HepG2 (cell line): ENCODE measurements around the gene PRM2. TPM values are rescaled to one million over a fixed set of nuclear protein-coding genes. Genes with fewer than 3 reads are reported as not detected.

Source experiments
- BRD4 ChIP-seq: sonication (generic); formaldehyde crosslinking; IDR thresholded peaks from 2 replicates; pipeline ENCODE4 v1.4.0; 2020; ENCODE audit warnings: missing genetic modification reagents
- FOXA3 ChIP-seq: IDR thresholded peaks from 2 replicates; pipeline ENCODE4 v1.6.1; 2016; ENCODE audit warnings: missing genetic modification reagents, missing compliant biosample characterization
- HNRNPL ChIP-seq: fragments of 200-400 bp; formaldehyde crosslinking; IDR thresholded peaks from 2 replicates; pipeline ENCODE4 v1.6.1; 2017; ENCODE audit warnings: mild to moderate bottlenecking, low read depth, low read length
- KMT2B ChIP-seq: IDR thresholded peaks from 2 replicates; pipeline ENCODE4 v1.6.1; 2016; ENCODE audit warnings: missing genetic modification reagents, missing compliant biosample characterization
- MYC ChIP-seq: sonication (generic); formaldehyde crosslinking; IDR thresholded peaks from 2 replicates; pipeline ENCODE4 v1.9.0; 2021; ENCODE audit warnings: missing genetic modification reagents, borderline replicate concordance
- PCBP2 ChIP-seq: fragments of 200-400 bp; formaldehyde crosslinking; optimal IDR thresholded peaks from 2 replicates; pipeline ENCODE3; 2018; ENCODE audit warnings: low read length, low read depth; ENCODE audit not compliant: poor library complexity, severe bottlenecking
- RFX3 ChIP-seq: IDR thresholded peaks from 2 replicates; pipeline ENCODE4 v1.6.1; 2016; ENCODE audit warnings: missing biosample characterization, missing genetic modification reagents
- SIN3B ChIP-seq: fragments of 150-350 bp; IDR thresholded peaks from 2 replicates; pipeline ENCODE4 v1.6.1; 2014; ENCODE audit warnings: low read length
- SMARCE1 ChIP-seq: fragments of 450-650 bp; IDR thresholded peaks from 2 replicates; pipeline ENCODE4 v1.6.1; 2017; ENCODE audit warnings: borderline replicate concordance
- YEATS2 ChIP-seq: sonication (generic); formaldehyde crosslinking; IDR thresholded peaks from 2 replicates; pipeline ENCODE4 v1.4.0; 2020; ENCODE audit warnings: missing genetic modification reagents, borderline replicate concordance
- ZBTB10 ChIP-seq: sonication (generic); formaldehyde crosslinking; IDR thresholded peaks from 2 replicates; pipeline ENCODE4 v1.4.0; 2020; ENCODE audit warnings: missing genetic modification reagents, borderline replicate concordance
- ZGPAT ChIP-seq: IDR thresholded peaks from 2 replicates; pipeline ENCODE4 v1.6.1; 2016; ENCODE audit warnings: mild to moderate bottlenecking
- ZNF350 ChIP-seq: sonication (generic); formaldehyde crosslinking; IDR thresholded peaks from 2 replicates; pipeline ENCODE4 v1.4.0; 2020; ENCODE audit warnings: mild to moderate bottlenecking, low read depth, missing genetic modification reagents, borderline replicate concordance
- ZNF740 ChIP-seq: sonication (generic); formaldehyde crosslinking; IDR thresholded peaks from 2 replicates; pipeline ENCODE4 v1.4.0; 2020; ENCODE audit warnings: missing genetic modification reagents
- polyA plus RNA-seq, 8 experiments: library from polyadenylated mRNA; depleted of rRNA in 3 of 8; stranded (reverse) in 7 of 8; unstranded in 1 of 8; fragments of >200 nt; fragmentation: Illumina TruSeq in 4 of 8; extraction: Trizol in 4 of 8; gene quantifications; 2 replicates each; pipeline versions ENCODE4 v1.2.1 to v1.2.3, GENCODE V29; 2011 to 2016; ENCODE audit warnings: low read depth in 4 of 8, missing spikeins in 1 of 8, mixed read lengths in 1 of 8; ENCODE audit not compliant: insufficient read depth in 1 of 8
- total RNA-seq, 5 experiments: library from RNA; depleted of rRNA; stranded (reverse); fragments of >200 nt; fragmentation: Illumina TruSeq; extraction: Trizol; gene quantifications; 2 replicates each; pipeline ENCODE4 v1.2.3, GENCODE V29; 2016; ENCODE audit warnings: low read depth in 1 of 5
- TF ChIP-seq, protein P1 (sequence below): sonication (generic); formaldehyde crosslinking; IDR thresholded peaks from 2 replicates; pipeline ENCODE4 v1.4.0; 2020; ENCODE audit warnings: low read depth, missing genetic modification reagents
- TF ChIP-seq, protein P2 (sequence below): sonication (generic); formaldehyde crosslinking; IDR thresholded peaks from 2 replicates; pipeline ENCODE4 v1.4.0; 2020; ENCODE audit warnings: mild to moderate bottlenecking, low read depth, missing genetic modification reagents
- TF ChIP-seq, protein P3 (sequence below): sonication (generic); formaldehyde crosslinking; IDR thresholded peaks from 2 replicates; pipeline ENCODE4 v1.4.0; 2020; ENCODE audit warnings: missing genetic modification reagents

The PRM2 gene
- total and polyA plus RNA-seq, 2 of the 13 experiments (the other 11 are each of a cell fraction or from before 2014, with no cell fraction given), result 0.54 TPM; not detected in 1

DNA sequence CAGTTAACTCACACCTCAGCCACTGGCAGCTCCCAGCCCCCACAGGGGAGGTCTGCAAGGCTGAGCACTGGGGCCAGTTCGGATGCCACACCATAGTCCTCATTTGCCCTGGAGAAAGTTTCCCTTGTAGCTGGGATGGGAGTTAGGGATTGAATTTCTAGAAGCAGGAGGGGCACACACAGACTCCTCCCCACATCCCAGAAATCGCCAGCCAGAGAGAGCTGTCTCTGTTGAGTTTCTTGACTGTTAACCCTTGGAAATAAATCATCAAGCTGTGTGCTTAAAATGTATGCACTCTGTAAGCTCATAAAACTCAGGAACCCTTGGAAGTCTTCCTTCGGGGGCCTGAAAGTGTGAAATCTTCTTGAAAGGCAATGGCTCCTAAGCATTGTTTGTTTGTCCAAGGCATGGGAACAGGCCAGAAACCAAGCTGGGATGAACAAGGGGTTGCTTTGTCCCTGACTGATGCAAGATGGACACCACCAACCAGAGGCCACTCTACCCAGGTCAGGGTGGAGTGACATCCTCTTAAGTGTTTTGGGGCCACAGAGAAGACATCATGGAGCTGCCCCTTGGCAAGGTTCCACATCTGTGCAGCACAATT, 2.5 kb downstream of the PRM2 start (continued):
- TF ChIP-seq, protein P1, sequence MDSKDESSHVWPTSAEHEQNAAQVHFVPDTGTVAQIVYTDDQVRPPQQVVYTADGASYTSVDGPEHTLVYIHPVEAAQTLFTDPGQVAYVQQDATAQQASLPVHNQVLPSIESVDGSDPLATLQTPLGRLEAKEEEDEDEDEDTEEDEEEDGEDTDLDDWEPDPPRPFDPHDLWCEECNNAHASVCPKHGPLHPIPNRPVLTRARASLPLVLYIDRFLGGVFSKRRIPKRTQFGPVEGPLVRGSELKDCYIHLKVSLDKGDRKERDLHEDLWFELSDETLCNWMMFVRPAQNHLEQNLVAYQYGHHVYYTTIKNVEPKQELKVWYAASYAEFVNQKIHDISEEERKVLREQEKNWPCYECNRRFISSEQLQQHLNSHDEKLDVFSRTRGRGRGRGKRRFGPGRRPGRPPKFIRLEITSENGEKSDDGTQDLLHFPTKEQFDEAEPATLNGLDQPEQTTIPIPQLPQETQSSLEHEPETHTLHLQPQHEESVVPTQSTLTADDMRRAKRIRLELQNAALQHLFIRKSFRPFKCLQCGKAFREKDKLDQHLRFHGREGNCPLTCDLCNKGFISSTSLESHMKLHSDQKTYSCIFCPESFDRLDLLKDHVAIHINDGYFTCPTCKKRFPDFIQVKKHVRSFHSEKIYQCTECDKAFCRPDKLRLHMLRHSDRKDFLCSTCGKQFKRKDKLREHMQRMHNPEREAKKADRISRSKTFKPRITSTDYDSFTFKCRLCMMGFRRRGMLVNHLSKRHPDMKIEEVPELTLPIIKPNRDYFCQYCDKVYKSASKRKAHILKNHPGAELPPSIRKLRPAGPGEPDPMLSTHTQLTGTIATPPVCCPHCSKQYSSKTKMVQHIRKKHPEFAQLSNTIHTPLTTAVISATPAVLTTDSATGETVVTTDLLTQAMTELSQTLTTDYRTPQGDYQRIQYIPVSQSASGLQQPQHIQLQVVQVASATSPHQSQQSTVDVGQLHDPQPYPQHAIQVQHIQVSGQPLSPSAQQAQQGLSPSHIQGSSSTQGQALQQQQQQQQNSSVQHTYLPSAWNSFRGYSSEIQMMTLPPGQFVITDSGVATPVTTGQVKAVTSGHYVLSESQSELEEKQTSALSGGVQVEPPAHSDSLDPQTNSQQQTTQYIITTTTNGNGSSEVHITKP, result peak; percentile 8; the same call in 1 of the 2 replicates
- TF ChIP-seq SIN3B, result no peak
- TF ChIP-seq RFX3 (CRISPR knock-in tag), result no peak
- no peak for TF ChIP-seq PCBP2
- 0 out of 2 replicates have a peak, but pooled peaks have one; percentile 12 for TF ChIP-seq HNRNPL
- peak; percentile 70 for TF ChIP-seq FOXA3 (CRISPR knock-in tag)
- 0 out of 2 replicates have a peak, but pooled peaks have one; percentile 30 for TF ChIP-seq ZNF740 (CRISPR knock-in tag)
- TF ChIP-seq, protein P2, sequence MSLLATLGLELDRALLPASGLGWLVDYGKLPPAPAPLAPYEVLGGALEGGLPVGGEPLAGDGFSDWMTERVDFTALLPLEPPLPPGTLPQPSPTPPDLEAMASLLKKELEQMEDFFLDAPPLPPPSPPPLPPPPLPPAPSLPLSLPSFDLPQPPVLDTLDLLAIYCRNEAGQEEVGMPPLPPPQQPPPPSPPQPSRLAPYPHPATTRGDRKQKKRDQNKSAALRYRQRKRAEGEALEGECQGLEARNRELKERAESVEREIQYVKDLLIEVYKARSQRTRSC (CRISPR knock-in tag), result 0 out of 2 replicates have a peak, but pooled peaks have one; percentile 37
- no peak for TF ChIP-seq ZBTB10 (CRISPR knock-in tag)
- TF ChIP-seq, protein P3, sequence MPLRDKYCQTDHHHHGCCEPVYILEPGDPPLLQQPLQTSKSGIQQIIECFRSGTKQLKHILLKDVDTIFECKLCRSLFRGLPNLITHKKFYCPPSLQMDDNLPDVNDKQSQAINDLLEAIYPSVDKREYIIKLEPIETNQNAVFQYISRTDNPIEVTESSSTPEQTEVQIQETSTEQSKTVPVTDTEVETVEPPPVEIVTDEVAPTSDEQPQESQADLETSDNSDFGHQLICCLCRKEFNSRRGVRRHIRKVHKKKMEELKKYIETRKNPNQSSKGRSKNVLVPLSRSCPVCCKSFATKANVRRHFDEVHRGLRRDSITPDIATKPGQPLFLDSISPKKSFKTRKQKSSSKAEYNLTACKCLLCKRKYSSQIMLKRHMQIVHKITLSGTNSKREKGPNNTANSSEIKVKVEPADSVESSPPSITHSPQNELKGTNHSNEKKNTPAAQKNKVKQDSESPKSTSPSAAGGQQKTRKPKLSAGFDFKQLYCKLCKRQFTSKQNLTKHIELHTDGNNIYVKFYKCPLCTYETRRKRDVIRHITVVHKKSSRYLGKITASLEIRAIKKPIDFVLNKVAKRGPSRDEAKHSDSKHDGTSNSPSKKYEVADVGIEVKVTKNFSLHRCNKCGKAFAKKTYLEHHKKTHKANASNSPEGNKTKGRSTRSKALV (CRISPR knock-in tag), result no peak
- TF ChIP-seq ZGPAT (CRISPR knock-in tag), result 0 out of 2 replicates have a peak, but pooled peaks have one; percentile 44
- TF ChIP-seq MYC (CRISPR knock-in tag), result no peak
- peak; percentile 82 for TF ChIP-seq BRD4 (CRISPR knock-in tag)
- peak; percentile 37; the same call in 1 of the 2 replicates for TF ChIP-seq ZNF350 (CRISPR knock-in tag)
- no peak for TF ChIP-seq YEATS2 (CRISPR knock-in tag)
- 0 out of 2 replicates have a peak, but pooled peaks have one; percentile 42 for TF ChIP-seq KMT2B
- no peak for TF ChIP-seq SMARCE1
